Measurements from ENCODE around the gene PLAAT5.

GRCh38 chr11:63480039-63480438 lies 10.9 kb downstream of the PLAAT5 start:
- TF ChIP-seq POLR2AphosphoS5 (IDR thresholded peaks at IDR 0.05; ENCODE audit: low read depth, low read length) (no peak), POLR2A (IDR thresholded peaks at IDR 0.05; ENCODE audit: low read depth, low read length) (no peak)

All from GM12892 (cell line).